WTC11 (cell line): ENCODE measurements around the gene CTAG1B. TPM values are rescaled to one million over a fixed set of nuclear protein-coding genes. Genes with fewer than 3 reads are reported as not detected.

Source experiments
- ATAC-seq: fragments of 200-7000 bp; cut with Tn5 transposase; 2 replicates; pipeline ENCODE4 v1.10.0; 2021; ENCODE audit warnings: mild to moderate bottlenecking, moderate library complexity
- CTCF ChIA-PET: fragments of 300-600 bp; sonication (Branson Sonifier 250); formaldehyde crosslinking; loops from one replicate; lab custom pipeline; 2021; ENCODE audit warnings: antibody characterized with exemption; lab: Charles Lee
- POLR2A ChIA-PET: fragments of 350-600 bp; sonication (Branson Sonifier 250); formaldehyde crosslinking; loops from one replicate; lab custom pipeline; 2021; ENCODE audit warnings: antibody characterized with exemption; lab: Charles Lee
- DNase-seq: peaks from one replicate; pipeline ENCODE4 v3.0.0; 2021; ENCODE audit warnings: low spot score
- H3K27ac Mint-ChIP-seq: 2 replicates; pipeline ENCODE4 v1.8.0; 2021; ENCODE audit warnings: mixed read lengths
- H3K27me3 Mint-ChIP-seq: 2 replicates; pipeline ENCODE4 v1.8.0; 2021; ENCODE audit warnings: low read depth, mild to moderate bottlenecking, moderate library complexity, mixed read lengths
- H3K36me3 Mint-ChIP-seq: 2 replicates; pipeline ENCODE4 v1.8.0; 2021; ENCODE audit warnings: mixed read lengths
- H3K4me1 Mint-ChIP-seq: 2 replicates; pipeline ENCODE4 v1.8.0; 2022; ENCODE audit warnings: mixed read lengths
- H3K4me3 Mint-ChIP-seq: 2 replicates; pipeline ENCODE4 v1.8.0; 2021; ENCODE audit warnings: mild to moderate bottlenecking, moderate library complexity, mixed read lengths
- H3K9me3 Mint-ChIP-seq: 2 replicates; pipeline ENCODE4 v1.8.0; 2021; ENCODE audit warnings: mixed read lengths
- ATF3 ChIP-seq: sonication (generic); formaldehyde crosslinking; conservative IDR thresholded peaks from 2 replicates; pipeline ENCODE4 v1.8.1; 2022; ENCODE audit warnings: mild to moderate bottlenecking, missing genetic modification reagents
- ATF6 ChIP-seq: sonication (generic); formaldehyde crosslinking; IDR thresholded peaks from 2 replicates; pipeline ENCODE4 v1.8.1; 2023; ENCODE audit warnings: mild to moderate bottlenecking, missing genetic modification reagents
- CDX4 ChIP-seq: fragments of 250-450 bp; sonication (Bioruptor Pico); IDR thresholded peaks from 2 replicates; pipeline ENCODE4 v1.9.0; 2021; ENCODE audit warnings: moderate library complexity, mild to moderate bottlenecking, inconsistent platforms, borderline replicate concordance
- ELF4 ChIP-seq: sonication (generic); formaldehyde crosslinking; IDR thresholded peaks from 2 replicates; pipeline ENCODE4 v1.8.1; 2022; ENCODE audit warnings: low read depth, mild to moderate bottlenecking, moderate library complexity, missing genetic modification reagents
- ETV6 ChIP-seq: sonication (generic); formaldehyde crosslinking; IDR thresholded peaks from 2 replicates; pipeline ENCODE4 v1.8.1; 2022; ENCODE audit warnings: mild to moderate bottlenecking, missing genetic modification reagents
- GABPB1 ChIP-seq: sonication (generic); formaldehyde crosslinking; IDR thresholded peaks from 2 replicates; pipeline ENCODE4 v1.8.1; 2023; ENCODE audit warnings: mild to moderate bottlenecking, missing genetic modification reagents
- IRF2 ChIP-seq: sonication (generic); formaldehyde crosslinking; IDR thresholded peaks from 2 replicates; pipeline ENCODE4 v1.8.0; 2022; ENCODE audit warnings: low read depth, missing genetic modification reagents, borderline replicate concordance
- JAZF1 ChIP-seq: fragments of 250-450 bp; sonication (Bioruptor Pico); IDR thresholded peaks from 2 replicates; pipeline ENCODE4 v1.9.0; 2021; ENCODE audit warnings: moderate library complexity, mild to moderate bottlenecking, inconsistent platforms
- MYBL2 ChIP-seq: sonication (generic); formaldehyde crosslinking; IDR thresholded peaks from 2 replicates; pipeline ENCODE4 v1.8.1; 2023; ENCODE audit warnings: mild to moderate bottlenecking, moderate library complexity, missing genetic modification reagents
- NFYB ChIP-seq: sonication (generic); formaldehyde crosslinking; conservative IDR thresholded peaks from 2 replicates; pipeline ENCODE4 v1.8.0; 2022; ENCODE audit warnings: low read depth, missing genetic modification reagents
- SMAD4 ChIP-seq: sonication (generic); formaldehyde crosslinking; IDR thresholded peaks from 2 replicates; pipeline ENCODE4 v1.8.0; 2022; ENCODE audit warnings: mild to moderate bottlenecking, missing genetic modification reagents
- ZNF219 ChIP-seq: sonication (generic); formaldehyde crosslinking; IDR thresholded peaks from 2 replicates; pipeline ENCODE4 v1.8.0; 2023; ENCODE audit warnings: missing genetic modification reagents, mild to moderate bottlenecking, borderline replicate concordance
- ZNF416 ChIP-seq: fragments of 250-450 bp; sonication (Bioruptor Pico); IDR thresholded peaks from 2 replicates; pipeline ENCODE4 v1.9.0; 2021; ENCODE audit warnings: mild to moderate bottlenecking, inconsistent platforms
- ZNF512 ChIP-seq: sonication (generic); formaldehyde crosslinking; IDR thresholded peaks from 2 replicates; pipeline ENCODE4 v1.8.1; 2022; ENCODE audit warnings: missing genetic modification reagents, borderline replicate concordance
- ZNF532 ChIP-seq: fragments of 250-450 bp; sonication (Bioruptor Pico); IDR thresholded peaks from 2 replicates; pipeline ENCODE4 v1.9.0; 2021; ENCODE audit warnings: mild to moderate bottlenecking, borderline replicate concordance
- total RNA-seq: library from RNA; stranded (reverse); gene quantifications from 3 replicates; pipeline ENCODE4 v1.2.3, GENCODE V29; 2021
- TF ChIP-seq, protein P1 (sequence below): sonication (generic); formaldehyde crosslinking; IDR thresholded peaks from 2 replicates; pipeline ENCODE4 v1.8.1; 2022; ENCODE audit warnings: mild to moderate bottlenecking, moderate library complexity, missing genetic modification reagents

Gene CTAG1B
- total RNA-seq, 1 experiment from 2014 or later: not detected

- DNase-seq (no peak), ATAC-seq (no peak)
- Mint-ChIP-seq H3K9me3 (no peaks in the 10 kb centered on the region), H3K4me1 (no peaks in the 10 kb centered on the region), H3K4me3 (no peak overlapping the region), H3K27me3 (no peaks in the 10 kb centered on the region), H3K36me3 (no peaks in the 10 kb centered on the region), H3K27ac (no peak overlapping the region)
- ChIA-PET POLR2A (no interaction called here), CTCF (interaction anchor here (1.2 kb wide), 1 partner anchor 99 kb away, joined by 4 read pairs; no protein-coding TSS in a partner anchor)
- TF ChIP-seq NFYB (CRISPR knock-in tag): no peak
- TF ChIP-seq MYBL2 (CRISPR knock-in tag): no peak
- TF ChIP-seq ZNF512 (CRISPR knock-in tag): no peak
- TF ChIP-seq ZNF532 (CRISPR knock-in tag): no peak
- no peak for TF ChIP-seq ELF4 (CRISPR knock-in tag)
- TF ChIP-seq CDX4 (CRISPR knock-in tag): no peak
- TF ChIP-seq ZNF219 (CRISPR knock-in tag): no peak
- no peak for TF ChIP-seq ATF3
- TF ChIP-seq, protein P1, sequence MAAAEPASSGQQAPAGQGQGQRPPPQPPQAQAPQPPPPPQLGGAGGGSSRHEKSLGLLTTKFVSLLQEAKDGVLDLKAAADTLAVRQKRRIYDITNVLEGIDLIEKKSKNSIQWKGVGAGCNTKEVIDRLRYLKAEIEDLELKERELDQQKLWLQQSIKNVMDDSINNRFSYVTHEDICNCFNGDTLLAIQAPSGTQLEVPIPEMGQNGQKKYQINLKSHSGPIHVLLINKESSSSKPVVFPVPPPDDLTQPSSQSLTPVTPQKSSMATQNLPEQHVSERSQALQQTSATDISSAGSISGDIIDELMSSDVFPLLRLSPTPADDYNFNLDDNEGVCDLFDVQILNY (CRISPR knock-in tag): no peak
- no peak for TF ChIP-seq ATF6 (CRISPR knock-in tag)
These were observed 30.6 kb upstream of the CTAG1B start for GRCh38 chrX:154649503-154650220.

GRCh38 chrX:154648931-154649330 is 29.8 kb upstream of the CTAG1B start:
- Mint-ChIP-seq H3K36me3 (no peaks in the 10 kb centered on the region), H3K4me3 (no peak overlapping the region), H3K27me3 (no peaks in the 10 kb centered on the region), H3K9me3 (no peaks in the 10 kb centered on the region), H3K4me1 (no peaks in the 10 kb centered on the region), H3K27ac (no peak overlapping the region)
- ATAC-seq (no peak), DNase-seq (no peak)
- POLR2A ChIA-PET: no interaction called here
- CTCF ChIA-PET: no interaction called here
- TF ChIP-seq ETV6 (CRISPR knock-in tag): no peak
- no peak for TF ChIP-seq GABPB1 (CRISPR knock-in tag)
- TF ChIP-seq MYBL2 (CRISPR knock-in tag): no peak
- no peak for TF ChIP-seq ATF6 (CRISPR knock-in tag)
- TF ChIP-seq IRF2 (CRISPR knock-in tag): no peak
- no peak for TF ChIP-seq SMAD4 (CRISPR knock-in tag)
- no peak for TF ChIP-seq CDX4 (CRISPR knock-in tag)
- TF ChIP-seq ZNF416 (CRISPR knock-in tag): no peak
- TF ChIP-seq JAZF1 (CRISPR knock-in tag): no peak
